Fibroblast of the aortic adventitia (primary cell): Measurements from ENCODE around the gene PTCHD4. TPM values are rescaled to one million over a fixed set of nuclear protein-coding genes. Genes with fewer than 3 reads are reported as not detected.

Experiments
- DNase-seq: peaks from one replicate; pipeline ENCODE4 v3.0.0-alpha.2; 2010; ENCODE audit warnings: low read depth
- H3K4me3 ChIP-seq: 2 replicates; pipeline ENCODE4 v1.5.1; 2011; ENCODE audit warnings: low read depth, mild to moderate bottlenecking, control low read depth, low read length, moderate library complexity
- total RNA-seq: library from RNA; depleted of rRNA; stranded (reverse); fragments of >200 nt; gene quantifications from 2 replicates; pipeline ENCODE4 v1.2.3, GENCODE V29; 2012; ENCODE audit warnings: low replicate concordance
- TF ChIP-seq, protein P1 (sequence below): IDR thresholded peaks from 2 replicates; pipeline ENCODE4 v1.5.1; 2011; ENCODE audit warnings: mild to moderate bottlenecking, low read length, control low read depth, inconsistent platforms; ENCODE audit not compliant: insufficient read depth

Gene PTCHD4
- total RNA-seq, 1 donor: 5.2 TPM

DNA sequence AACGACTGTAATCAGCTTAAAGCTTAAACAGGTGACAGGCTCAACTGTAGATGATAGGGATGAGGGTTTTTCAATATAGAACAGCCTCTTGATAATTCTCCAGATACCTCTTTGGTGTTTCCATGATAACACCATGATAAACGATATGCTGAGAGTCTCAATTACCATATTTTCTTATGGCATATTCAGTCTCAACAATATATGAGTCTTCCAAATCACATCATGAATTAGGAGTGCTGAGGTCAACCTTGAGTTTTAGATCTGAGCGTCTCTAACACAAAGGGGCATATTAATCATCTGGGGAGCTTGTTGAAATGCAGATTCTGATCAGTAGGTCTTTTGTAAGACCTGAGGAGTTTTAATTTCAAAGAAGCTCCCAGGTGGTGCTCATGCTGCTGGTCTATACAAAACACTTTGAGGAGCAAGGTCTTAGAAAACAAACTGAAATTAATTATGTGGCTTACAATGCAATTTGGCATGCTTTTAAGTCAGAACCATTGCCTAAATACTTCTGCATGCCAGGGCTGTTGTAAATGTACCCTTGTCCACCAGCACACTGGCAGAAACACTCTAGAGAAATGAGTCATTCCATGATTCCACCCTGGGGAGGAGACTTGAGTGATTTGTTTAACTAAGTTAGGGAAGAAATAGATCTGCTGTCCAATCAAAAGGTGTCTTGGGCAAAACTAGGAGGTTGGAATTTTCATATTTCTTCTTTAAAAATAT, 49.6 kb downstream of the PTCHD4 start:
- peak; percentile 26 for DNase-seq
- H3K4me3 ChIP-seq: no peak overlapping the region
- TF ChIP-seq, protein P1, sequence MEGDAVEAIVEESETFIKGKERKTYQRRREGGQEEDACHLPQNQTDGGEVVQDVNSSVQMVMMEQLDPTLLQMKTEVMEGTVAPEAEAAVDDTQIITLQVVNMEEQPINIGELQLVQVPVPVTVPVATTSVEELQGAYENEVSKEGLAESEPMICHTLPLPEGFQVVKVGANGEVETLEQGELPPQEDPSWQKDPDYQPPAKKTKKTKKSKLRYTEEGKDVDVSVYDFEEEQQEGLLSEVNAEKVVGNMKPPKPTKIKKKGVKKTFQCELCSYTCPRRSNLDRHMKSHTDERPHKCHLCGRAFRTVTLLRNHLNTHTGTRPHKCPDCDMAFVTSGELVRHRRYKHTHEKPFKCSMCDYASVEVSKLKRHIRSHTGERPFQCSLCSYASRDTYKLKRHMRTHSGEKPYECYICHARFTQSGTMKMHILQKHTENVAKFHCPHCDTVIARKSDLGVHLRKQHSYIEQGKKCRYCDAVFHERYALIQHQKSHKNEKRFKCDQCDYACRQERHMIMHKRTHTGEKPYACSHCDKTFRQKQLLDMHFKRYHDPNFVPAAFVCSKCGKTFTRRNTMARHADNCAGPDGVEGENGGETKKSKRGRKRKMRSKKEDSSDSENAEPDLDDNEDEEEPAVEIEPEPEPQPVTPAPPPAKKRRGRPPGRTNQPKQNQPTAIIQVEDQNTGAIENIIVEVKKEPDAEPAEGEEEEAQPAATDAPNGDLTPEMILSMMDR: no peak
